K562 (cell line): ENCODE results near the gene STT3A. TPM values are rescaled to one million over a fixed set of nuclear protein-coding genes. Genes with fewer than 3 reads are reported as not detected.

Experiments
- ATF2 ChIP-seq: sonication (generic); formaldehyde crosslinking; IDR thresholded peaks from 2 replicates; pipeline ENCODE4 v1.8.1; 2022; ENCODE audit warnings: missing genetic modification reagents
- CBX3 ChIP-seq, 2 experiments: IDR thresholded peaks; 1 replicate in 1 of 2; 2 replicates in 1 of 2; pipeline ENCODE4 v1.6.1; 2012; ENCODE audit warnings: inconsistent platforms in 2 of 2, low read length in 2 of 2, borderline replicate concordance in 1 of 2, control low read depth in 1 of 2
- CGGBP1 ChIP-seq: fragments of 250-450 bp; sonication (Bioruptor Pico); IDR thresholded peaks from 2 replicates; pipeline ENCODE4 v1.9.0; 2021; ENCODE audit warnings: mild to moderate bottlenecking
- CREB1 ChIP-seq, 2 experiments: sonication (generic) in 1 of 2; formaldehyde crosslinking in 1 of 2; IDR thresholded peaks; 2 replicates each; pipeline versions ENCODE4 v1.6.1 to v1.8.0; 2012 to 2022; ENCODE audit warnings: inconsistent platforms in 1 of 2, mild to moderate bottlenecking in 1 of 2, missing genetic modification reagents in 1 of 2, moderate library complexity in 1 of 2
- ELK3 ChIP-seq: fragments of 450-650 bp; formaldehyde crosslinking; IDR thresholded peaks from 2 replicates; pipeline ENCODE4 v1.4.0; 2020; ENCODE audit warnings: mild to moderate bottlenecking
- FOSL1 ChIP-seq: fragments of 200-800 bp; sonication (Bioruptor generic); conservative IDR thresholded peaks from 2 replicates; pipeline ENCODE4 v1.6.1; 2016; ENCODE audit warnings: missing genetic modification characterization, missing compliant biosample characterization
- FUS ChIP-seq: fragments of 200-400 bp; formaldehyde crosslinking; optimal IDR thresholded peaks from 2 replicates; pipeline ENCODE3; 2017; ENCODE audit warnings: low read depth, low read length
- GATAD2B ChIP-seq: fragments of 450-650 bp; IDR thresholded peaks from 2 replicates; pipeline ENCODE4 v1.6.1; 2017; ENCODE audit warnings: mild to moderate bottlenecking, borderline replicate concordance
- HIVEP1 ChIP-seq: fragments of 250-450 bp; sonication (Bioruptor Pico); IDR thresholded peaks from 2 replicates; pipeline ENCODE4 v1.4.0; 2020; ENCODE audit warnings: mild to moderate bottlenecking
- JUN ChIP-seq, 2 experiments: sonication (generic) in 1 of 2; formaldehyde crosslinking in 1 of 2; IDR thresholded peaks; 2 replicates each; pipeline versions ENCODE4 v1.6.1 to v1.8.0; 2012 to 2022; ENCODE audit warnings: borderline replicate concordance in 2 of 2, mild to moderate bottlenecking in 2 of 2, improper control_type of control experiment in 1 of 2, low read depth in 1 of 2, low read length in 1 of 2, missing genetic modification reagents in 1 of 2
- KLF1 ChIP-seq: fragments of 450-650 bp; IDR thresholded peaks from 2 replicates; pipeline ENCODE4 v1.6.1; 2016; ENCODE audit warnings: missing genetic modification characterization, missing compliant biosample characterization
- RREB1 ChIP-seq: fragments of 250-450 bp; sonication (Bioruptor Pico); IDR thresholded peaks from 2 replicates; pipeline ENCODE4 v1.4.0; 2020
- TFAP4 ChIP-seq: sonication (generic); formaldehyde crosslinking; IDR thresholded peaks from 2 replicates; pipeline ENCODE4 v1.8.0; 2022; ENCODE audit warnings: missing genetic modification reagents, mild to moderate bottlenecking, moderate library complexity, borderline replicate concordance
- TRIM24 ChIP-seq, 2 experiments: fragments of 450-650 bp; IDR thresholded peaks; 2 replicates each; pipeline ENCODE4 v1.6.1; 2016
- ZBTB7A ChIP-seq: IDR thresholded peaks from 2 replicates; pipeline ENCODE4 v1.6.1; 2011; ENCODE audit warnings: low read depth, mild to moderate bottlenecking, low read length, moderate library complexity, borderline replicate concordance; ENCODE audit not compliant: control insufficient read depth
- ZNF707 ChIP-seq: fragments of 250-450 bp; sonication (Bioruptor Pico); conservative IDR thresholded peaks from 2 replicates; pipeline ENCODE4 v1.8.0; 2022; ENCODE audit warnings: inconsistent platforms, mild to moderate bottlenecking, moderate library complexity
- ZNF764 ChIP-seq: fragments of 250-450 bp; sonication (Bioruptor Pico); IDR thresholded peaks from 2 replicates; pipeline ENCODE4 v1.4.0; 2020; ENCODE audit warnings: low read depth, mild to moderate bottlenecking, moderate library complexity
- ZNF766 ChIP-seq: fragments of 200-800 bp; sonication (Bioruptor generic); conservative IDR thresholded peaks from 2 replicates; pipeline ENCODE4 v1.6.1; 2016; ENCODE audit warnings: missing genetic modification characterization, missing compliant biosample characterization
- ZSCAN32 ChIP-seq: fragments of 450-650 bp; formaldehyde crosslinking; IDR thresholded peaks from 2 replicates; pipeline ENCODE4 v1.4.0; 2020; ENCODE audit warnings: mild to moderate bottlenecking, moderate library complexity
- polyA plus RNA-seq, 8 experiments: library from polyadenylated mRNA; depleted of rRNA in 4 of 8; stranded (reverse) in 5 of 8; unstranded in 3 of 8; fragments of >200 nt; fragmentation: Nextera tagmentation in 2 of 8; fragmentation: Illumina TruSeq in 1 of 8; extraction: Ambion mirVana in 2 of 8; extraction: Trizol in 1 of 8; gene quantifications; 2 replicates each; pipeline versions ENCODE4 v1.2.1 to v1.2.3, GENCODE V29; 2011 to 2014; ENCODE audit warnings: inconsistent platforms in 1 of 8, missing spikeins in 1 of 8
- total RNA-seq, 7 experiments: library from RNA; depleted of rRNA in 6 of 7; stranded (reverse); fragments of >200 nt in 6 of 7; fragmentation: Illumina TruSeq in 2 of 7; extraction: Trizol in 2 of 7; gene quantifications; 2 replicates each; pipeline versions ENCODE4 v1.2.1 to v1.2.3, GENCODE V29; 2011 to 2021; ENCODE audit warnings: low replicate concordance in 1 of 7

Gene STT3A
- total and polyA plus RNA-seq, 9 of the 15 experiments (the other 6 are each of a cell fraction or from before 2014, with no cell fraction given), result 70.7 to 330 (median 192) TPM

- TF ChIP-seq RREB1 (CRISPR knock-in tag), result no peak
- no peak for TF ChIP-seq ZSCAN32 (CRISPR knock-in tag)
- no peak for TF ChIP-seq FUS
- no peak for TF ChIP-seq ELK3 (CRISPR knock-in tag)
- no peak for TF ChIP-seq ZBTB7A
- TF ChIP-seq TFAP4 (CRISPR knock-in tag), result peak; percentile 50
- TF ChIP-seq FOSL1, result peak; percentile 39; the same call in 1 of the 2 replicates
- TF ChIP-seq ZNF764 (CRISPR knock-in tag), result no peak
- no peak for TF ChIP-seq CGGBP1 (CRISPR knock-in tag)
- TF ChIP-seq ZNF766 (CRISPR knock-in tag), result peak; percentile 72; the same call in 1 of the 2 replicates
- no peak for TF ChIP-seq KLF1 (tag)
- no peak for TF ChIP-seq ZNF707 (CRISPR knock-in tag)
- TF ChIP-seq CREB1 (IDR thresholded peaks at IDR 0.05), result peak; percentile 71; the same call in 1 of the 2 replicates
- TF ChIP-seq CREB1 (CRISPR knock-in tag; IDR thresholded peaks at IDR 0.05), result no peak
- 0 out of 2 replicates have a peak, but pooled peaks have one; percentile 65 for TF ChIP-seq GATAD2B
- TF ChIP-seq CBX3 (IDR thresholded peaks at IDR 0.05; ENCODE audit: borderline replicate concordance in 1 of 2, low read length in 2 of 2), result peak in 1 of 2 experiments; percentile 67; a peak in 1 of 3 replicates
- TF ChIP-seq ATF2 (CRISPR knock-in tag), result no peak
- TF ChIP-seq HIVEP1 (CRISPR knock-in tag), result no peak
- TF ChIP-seq JUN (IDR thresholded peaks at IDR 0.05; ENCODE audit: borderline replicate concordance, low read depth, low read length), result no peak
- no peak for TF ChIP-seq JUN (CRISPR knock-in tag; IDR thresholded peaks at IDR 0.05; ENCODE audit: borderline replicate concordance)
- peak; percentile 94 to 95 for TF ChIP-seq TRIM24 (IDR thresholded peaks at IDR 0.05)
These were observed 39.7 kb upstream of the STT3A start (continued) for GRCh38 chr11:125552927-125553326.
